Endodermal cell (in vitro differentiated cells): ENCODE data around the gene PLSCR4. TPM values are rescaled to one million over a fixed set of nuclear protein-coding genes. Genes with fewer than 3 reads are reported as not detected.

ENCODE experiments used
- DNase-seq: peaks from one replicate; pipeline ENCODE4 v3.0.0-alpha.2; 2017
- H3K27ac ChIP-seq: 2 replicates; pipeline ENCODE4 v1.5.1; 2013; ENCODE audit warnings: mild to moderate bottlenecking, low read depth, low read length, moderate library complexity
- H3K27me3 ChIP-seq: 2 replicates; pipeline ENCODE4 v1.6.1; 2013; ENCODE audit warnings: mild to moderate bottlenecking, low read length, moderate library complexity; ENCODE audit not compliant: insufficient read depth, control insufficient read depth, poor library complexity, severe bottlenecking
- H3K36me3 ChIP-seq: 2 replicates; pipeline ENCODE4 v1.7.0; 2013; ENCODE audit warnings: mild to moderate bottlenecking, low read length, moderate library complexity; ENCODE audit not compliant: control insufficient read depth, insufficient read depth
- H3K4me1 ChIP-seq: one replicate; pipeline ENCODE4 v1.7.0; 2013; ENCODE audit warnings: low read length; ENCODE audit not compliant: control insufficient read depth, insufficient read depth
- H3K4me3 ChIP-seq: 2 replicates; pipeline ENCODE4 v1.5.1; 2013; ENCODE audit warnings: mild to moderate bottlenecking, low read length, moderate library complexity
- H3K9ac ChIP-seq: 2 replicates; pipeline ENCODE4 v1.6.1; 2013; ENCODE audit warnings: mild to moderate bottlenecking, low read length, moderate library complexity; ENCODE audit not compliant: poor library complexity, severe bottlenecking; ENCODE audit errors: extremely low read depth
- H3K9me3 ChIP-seq: 2 replicates; pipeline ENCODE4 v1.6.1; 2013; ENCODE audit warnings: mild to moderate bottlenecking, low read length, moderate library complexity; ENCODE audit not compliant: control insufficient read depth
- H3K27ac Mint-ChIP-seq: 2 replicates; pipeline ENCODE4 v1.8.0; 2020; ENCODE audit warnings: mixed read lengths
- H3K27me3 Mint-ChIP-seq: 2 replicates; pipeline ENCODE4 v1.8.0; 2021; ENCODE audit warnings: mild to moderate bottlenecking, mixed read lengths; ENCODE audit not compliant: insufficient read depth
- H3K36me3 Mint-ChIP-seq: 2 replicates; pipeline ENCODE4 v1.8.0; 2020; ENCODE audit warnings: low read depth, mixed read lengths
- H3K4me1 Mint-ChIP-seq: 2 replicates; pipeline ENCODE4 v1.8.0; 2020; ENCODE audit warnings: mixed read lengths
- H3K4me3 Mint-ChIP-seq: 2 replicates; pipeline ENCODE4 v1.8.0; 2020; ENCODE audit warnings: mild to moderate bottlenecking, moderate library complexity, mixed read lengths
- H3K9me3 Mint-ChIP-seq: 2 replicates; pipeline ENCODE4 v1.8.0; 2020; ENCODE audit warnings: mild to moderate bottlenecking, mixed read lengths
- WGBS, 2 experiments: methylation state at CpG; one replicate each; pipeline versions ENCODE4 v1.1.5 to v1.1.7; 2013; ENCODE audit warnings: missing lambda C conversion rate in 2 of 2, mixed read lengths in 1 of 2; ENCODE audit not compliant: insufficient coverage in 1 of 2, insufficient read length in 1 of 2; 5-methylcytosine and 5-hydroxymethylcytosine counted together
- total RNA-seq, 2 donors: library from RNA; stranded (reverse); fragmentation: NEBNext Ultra II Directional in 1 of 2; extraction: Animal tissue kit (Norgen Biotek cat#: 25700) in 1 of 2; gene quantifications; 2 replicates in 1 of 2; 3 replicates in 1 of 2; pipeline ENCODE4 v1.2.1, GENCODE V29; 2021
- TF ChIP-seq, protein P1 (sequence below): fragments of 200-600 bp; sonication (generic); conservative IDR thresholded peaks from 2 replicates; pipeline ENCODE4 v1.5.0; 2021; ENCODE audit warnings: antibody characterized with exemption, mild to moderate bottlenecking

Gene PLSCR4
- total RNA-seq, 2 donors from 2014 or later: 9.3 to 12.3 TPM

GRCh38 chr3:146209371-146209770 is 41.5 kb downstream of the PLSCR4 start:
- TF ChIP-seq, protein P1, sequence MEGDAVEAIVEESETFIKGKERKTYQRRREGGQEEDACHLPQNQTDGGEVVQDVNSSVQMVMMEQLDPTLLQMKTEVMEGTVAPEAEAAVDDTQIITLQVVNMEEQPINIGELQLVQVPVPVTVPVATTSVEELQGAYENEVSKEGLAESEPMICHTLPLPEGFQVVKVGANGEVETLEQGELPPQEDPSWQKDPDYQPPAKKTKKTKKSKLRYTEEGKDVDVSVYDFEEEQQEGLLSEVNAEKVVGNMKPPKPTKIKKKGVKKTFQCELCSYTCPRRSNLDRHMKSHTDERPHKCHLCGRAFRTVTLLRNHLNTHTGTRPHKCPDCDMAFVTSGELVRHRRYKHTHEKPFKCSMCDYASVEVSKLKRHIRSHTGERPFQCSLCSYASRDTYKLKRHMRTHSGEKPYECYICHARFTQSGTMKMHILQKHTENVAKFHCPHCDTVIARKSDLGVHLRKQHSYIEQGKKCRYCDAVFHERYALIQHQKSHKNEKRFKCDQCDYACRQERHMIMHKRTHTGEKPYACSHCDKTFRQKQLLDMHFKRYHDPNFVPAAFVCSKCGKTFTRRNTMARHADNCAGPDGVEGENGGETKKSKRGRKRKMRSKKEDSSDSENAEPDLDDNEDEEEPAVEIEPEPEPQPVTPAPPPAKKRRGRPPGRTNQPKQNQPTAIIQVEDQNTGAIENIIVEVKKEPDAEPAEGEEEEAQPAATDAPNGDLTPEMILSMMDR: no peak
- peaks cover 10% of the 10 kb centered on the region for H3K36me3 ChIP-seq
- no peaks in the 10 kb centered on the region for H3K27me3 ChIP-seq
- Mint-ChIP-seq H3K27me3 (no peaks in the 10 kb centered on the region), H3K9me3 (no peaks in the 10 kb centered on the region), H3K4me1 (no peaks in the 10 kb centered on the region), H3K36me3 (peaks cover 31% of the 10 kb centered on the region), H3K27ac (no peak overlapping the region), H3K4me3 (no peak overlapping the region)
- H3K9ac ChIP-seq: no peak overlapping the region
- H3K9me3 ChIP-seq: peaks cover 3% of the 10 kb centered on the region
- no peaks in the 10 kb centered on the region for H3K4me1 ChIP-seq
- no peak overlapping the region for H3K4me3 ChIP-seq
- no peak for DNase-seq
- H3K27ac ChIP-seq: no peak overlapping the region

GRCh38 chr3:146203776-146204175 is 47.1 kb downstream of the PLSCR4 start:
- Mint-ChIP-seq H3K4me3 (no peak overlapping the region), H3K27me3 (no peaks in the 10 kb centered on the region)
- peaks cover 10% of the 10 kb centered on the region for H3K36me3 ChIP-seq

GRCh38 chr3:146200461-146201220 is 50.3 kb downstream of the PLSCR4 start:
- H3K4me1 Mint-ChIP-seq: peaks cover 6% of the 10 kb centered on the region
- H3K27ac Mint-ChIP-seq: no peak overlapping the region
- no peak overlapping the region for H3K4me3 Mint-ChIP-seq
- H3K4me3 ChIP-seq: no peak overlapping the region
- WGBS, 2 experiments: 89 to 91% methylated on average over 2 of the region's 2 CpGs
- H3K36me3 Mint-ChIP-seq: peaks cover 10% of the 10 kb centered on the region
- H3K9ac ChIP-seq: no peak overlapping the region
- H3K4me1 ChIP-seq: no peaks in the 10 kb centered on the region
- H3K27me3 Mint-ChIP-seq: no peaks in the 10 kb centered on the region
- H3K9me3 Mint-ChIP-seq: no peaks in the 10 kb centered on the region
- H3K27ac ChIP-seq: no peak overlapping the region
- no peaks in the 10 kb centered on the region for H3K9me3 ChIP-seq
- no peak for DNase-seq
- H3K36me3 ChIP-seq: no peaks in the 10 kb centered on the region
- no peaks in the 10 kb centered on the region for H3K27me3 ChIP-seq
- TF ChIP-seq, protein P1: no peak

More at GRCh38 chr3:146203776-146204175, 47.1 kb downstream of the PLSCR4 start:
- H3K4me3 ChIP-seq: no peak overlapping the region
- no peaks in the 10 kb centered on the region for H3K4me1 ChIP-seq
- no peaks in the 10 kb centered on the region for H3K27me3 ChIP-seq
- no peak overlapping the region for H3K27ac ChIP-seq
- H3K36me3 Mint-ChIP-seq: peaks cover 28% of the 10 kb centered on the region
- no peaks in the 10 kb centered on the region for H3K9me3 ChIP-seq
- TF ChIP-seq, protein P1: no peak
- no peak for DNase-seq
- H3K4me1 Mint-ChIP-seq: peaks cover 6% of the 10 kb centered on the region
- no peak overlapping the region for H3K27ac Mint-ChIP-seq
- no peak overlapping the region for H3K9ac ChIP-seq
- H3K9me3 Mint-ChIP-seq: no peaks in the 10 kb centered on the region
